Smooth muscle cell (in vitro differentiated cells): ENCODE results near the gene COPZ1. TPM values are rescaled to one million over a fixed set of nuclear protein-coding genes. Genes with fewer than 3 reads are reported as not detected.

Experiments
- DNase-seq: peaks from one replicate; lab custom pipeline; 2025; ENCODE audit not compliant: unreplicated experiment; lab: John Stamatoyannopoulos, UW
- H2AFZ ChIP-seq: fragments of 200-600 bp; sonication (generic); 2 replicates; pipeline ENCODE4 v1.6.0; 2016; ENCODE audit warnings: antibody characterized with exemption, low read depth, mild to moderate bottlenecking
- H3F3A ChIP-seq: fragments of 200-600 bp; sonication (generic); 2 replicates; pipeline ENCODE4 v1.6.0; 2017; ENCODE audit warnings: antibody characterized with exemption, low read depth
- H3K27ac ChIP-seq: fragments of 200-600 bp; sonication (generic); 2 replicates; pipeline ENCODE4 v1.5.1; 2016; ENCODE audit warnings: low read depth, mild to moderate bottlenecking
- H3K27me3 ChIP-seq: fragments of 200-600 bp; sonication (generic); 2 replicates; pipeline ENCODE4 v1.6.1; 2016; ENCODE audit warnings: low read depth, mild to moderate bottlenecking
- H3K36me3 ChIP-seq: fragments of 200-600 bp; sonication (generic); 2 replicates; pipeline ENCODE4 v1.5.1; 2016; ENCODE audit warnings: low read depth
- H3K4me1 ChIP-seq: fragments of 200-600 bp; sonication (generic); 2 replicates; pipeline ENCODE4 v1.5.1; 2016; ENCODE audit warnings: low read depth
- H3K4me2 ChIP-seq: fragments of 200-600 bp; sonication (generic); 2 replicates; pipeline ENCODE4 v1.6.0; 2016; ENCODE audit warnings: mild to moderate bottlenecking
- H3K4me3 ChIP-seq: fragments of 200-600 bp; sonication (generic); 2 replicates; pipeline ENCODE4 v1.5.1; 2016; ENCODE audit warnings: mild to moderate bottlenecking
- H3K79me2 ChIP-seq: fragments of 200-600 bp; sonication (generic); 2 replicates; pipeline ENCODE4 v1.6.0; 2016; ENCODE audit warnings: low read depth, mild to moderate bottlenecking
- H3K9ac ChIP-seq: fragments of 200-600 bp; sonication (generic); 2 replicates; pipeline ENCODE4 v1.6.0; 2016; ENCODE audit warnings: low read depth
- H3K9me3 ChIP-seq: fragments of 200-600 bp; sonication (generic); replicated peaks from 2 replicates; pipeline ENCODE4 v1.5.1; 2016; ENCODE audit warnings: low read depth
- H4K20me1 ChIP-seq: fragments of 200-600 bp; sonication (generic); 2 replicates; pipeline ENCODE4 v1.6.0; 2016; ENCODE audit warnings: low read depth
- CTCF ChIP-seq: fragments of 200-600 bp; sonication (generic); IDR thresholded peaks from 2 replicates; pipeline ENCODE4 v1.5.1; 2017; ENCODE audit warnings: borderline replicate concordance, mild to moderate bottlenecking, antibody characterized with exemption; ENCODE audit not compliant: insufficient read depth, poor library complexity, severe bottlenecking
- WGBS: methylation state at CpG from one replicate; pipeline ENCODE4 v1.1.7; 2016; ENCODE audit warnings: low lambda C conversion rate; 5-methylcytosine and 5-hydroxymethylcytosine counted together
- polyA plus RNA-seq: library from polyadenylated mRNA; unstranded; fragments of >200 nt; fragmentation: Nextera tagmentation; extraction: Ambion mirVana; gene quantifications from 2 replicates; pipeline ENCODE4 v1.2.1, GENCODE V29; 2016
- total RNA-seq: library from RNA; depleted of rRNA; stranded (reverse); fragments of >200 nt; gene quantifications from 2 replicates; pipeline ENCODE4 v1.2.3, GENCODE V29; 2014

Gene COPZ1
- total and polyA plus RNA-seq, 2 experiments from 2014 or later, result 147 to 214 TPM

DNA sequence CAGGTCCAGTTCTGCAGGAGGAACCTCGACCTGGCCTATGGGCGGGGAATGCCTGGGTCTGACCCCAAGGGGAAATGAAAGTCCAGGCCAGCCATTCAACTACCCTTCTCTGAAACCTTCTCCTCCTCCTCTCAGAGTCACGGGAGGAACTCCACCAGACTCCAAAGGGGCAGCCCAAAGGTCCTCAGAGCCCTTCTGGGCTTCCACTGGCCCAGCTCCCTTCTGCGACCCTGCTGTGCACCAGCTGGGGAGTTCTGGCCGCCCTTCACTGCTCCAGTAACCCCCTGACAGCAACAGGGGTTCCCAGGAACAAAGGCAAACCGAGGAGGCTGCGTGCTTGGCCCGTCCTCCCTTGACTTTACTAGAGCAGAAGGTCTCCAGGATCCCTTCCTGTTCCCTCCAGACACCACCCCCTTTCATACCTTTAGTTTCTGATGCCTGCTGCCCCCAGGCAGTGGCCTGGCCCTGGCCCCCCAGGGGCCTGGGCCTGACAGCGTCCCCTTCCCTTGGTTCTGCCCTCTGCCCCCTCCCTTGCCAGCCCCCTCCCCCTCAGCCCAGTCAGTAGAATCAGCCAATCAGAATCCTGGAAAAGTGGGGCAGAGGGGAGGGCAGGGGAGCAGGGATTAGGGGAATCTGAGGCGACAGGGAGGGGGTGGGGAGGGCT, 60.5 kb downstream of the COPZ1 start:
- Histone ChIP-seq H3K9ac (no peak overlapping the region), H3K27ac (no peak overlapping the region), H3K4me3 (no peak overlapping the region), H3K4me1 (peaks cover 56% of the 10 kb centered on the region), H3F3A (peaks cover 5% of the 10 kb centered on the region), H4K20me1 (peaks cover 18% of the 10 kb centered on the region), H3K9me3 (no peaks in the 10 kb centered on the region), H2AFZ (no peak overlapping the region), H3K36me3 (no peaks in the 10 kb centered on the region), H3K4me2 (peak overlapping the region; percentile 30), H3K79me2 (no peaks in the 10 kb centered on the region), H3K27me3 (no peaks in the 10 kb centered on the region)
- 57% methylated on average over 8 of the region's 10 CpGs for WGBS
- TF ChIP-seq CTCF, result no peak
- DNase-seq, result no peak

GRCh38 chr12:54386403-54387113, 61.6 kb downstream of the COPZ1 start:
- Histone ChIP-seq H3K36me3 (no peaks in the 10 kb centered on the region), H3K9me3 (no peaks in the 10 kb centered on the region), H3K4me2 (peak overlapping the region; percentile 9), H3K4me1 (peaks cover 57% of the 10 kb centered on the region), H4K20me1 (peaks cover 13% of the 10 kb centered on the region), H2AFZ (no peak overlapping the region), H3K79me2 (no peaks in the 10 kb centered on the region), H3K9ac (no peak overlapping the region), H3K27ac (peak overlapping the region; percentile 44), H3K27me3 (no peaks in the 10 kb centered on the region), H3K4me3 (no peak overlapping the region), H3F3A (peaks cover 5% of the 10 kb centered on the region)
- WGBS, result 62% methylated on average over 3 of the region's 3 CpGs
- no peak for TF ChIP-seq CTCF
- DNase-seq, result no peak

DNA sequence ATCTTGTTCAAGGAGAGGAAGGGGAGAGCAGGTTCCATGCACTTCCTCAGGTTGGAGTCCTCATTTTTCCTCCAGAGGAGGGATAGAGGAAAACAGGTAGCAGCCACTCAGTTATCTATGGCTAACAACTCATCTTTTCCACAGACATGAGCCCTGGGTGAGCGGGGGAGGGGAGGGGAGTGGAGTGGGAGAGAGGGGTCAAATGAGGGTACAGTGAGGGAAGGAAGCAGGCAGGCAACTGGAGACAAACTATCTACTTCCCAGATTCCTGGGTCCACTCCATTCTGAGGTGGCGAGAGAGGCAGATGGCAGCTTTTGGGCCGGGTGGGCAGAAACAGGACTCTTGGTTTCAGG, 62.2 kb downstream of the COPZ1 start:
- no peak for TF ChIP-seq CTCF
- Histone ChIP-seq H3K4me3 (no peak overlapping the region), H3F3A (peaks cover 5% of the 10 kb centered on the region), H3K79me2 (no peaks in the 10 kb centered on the region), H3K27me3 (no peaks in the 10 kb centered on the region), H3K36me3 (no peaks in the 10 kb centered on the region), H3K27ac (peak overlapping the region; percentile 44), H4K20me1 (peaks cover 13% of the 10 kb centered on the region), H3K4me2 (peak overlapping the region; percentile 9), H3K4me1 (peaks cover 60% of the 10 kb centered on the region), H3K9me3 (no peaks in the 10 kb centered on the region), H2AFZ (no peak overlapping the region), H3K9ac (no peak overlapping the region)
- DNase-seq, result no peak
- 82% methylated on average over 3 of the region's 3 CpGs for WGBS
